H9 (cell line): ENCODE measurements around the gene LDHA. TPM values are rescaled to one million over a fixed set of nuclear protein-coding genes. Genes with fewer than 3 reads are reported as not detected.

ENCODE experiments used
- DNase-seq: peaks from one replicate; pipeline ENCODE4 v3.0.0-alpha.2; 2017
- H2AFZ ChIP-seq: one replicate; pipeline ENCODE4 v1.6.1; 2013; ENCODE audit warnings: mild to moderate bottlenecking, low read length, control low read depth, moderate library complexity
- H2AK5ac ChIP-seq: 2 replicates; pipeline ENCODE4 v1.6.1; 2013; ENCODE audit warnings: low read length, control low read depth, mixed read lengths; ENCODE audit not compliant: insufficient read length
- H2BK120ac ChIP-seq: one replicate; pipeline ENCODE4 v1.6.1; 2013; ENCODE audit warnings: low read depth, mild to moderate bottlenecking, low read length, control low read depth, inconsistent platforms; ENCODE audit not compliant: poor library complexity, severe bottlenecking
- H2BK12ac ChIP-seq: 2 replicates; pipeline ENCODE4 v1.6.1; 2013; ENCODE audit warnings: low read length, control low read depth, mixed read lengths, low read depth; ENCODE audit not compliant: insufficient read length
- H2BK15ac ChIP-seq: 2 replicates; pipeline ENCODE4 v1.6.1; 2013; ENCODE audit warnings: low read depth, low read length, control low read depth
- H2BK20ac ChIP-seq: one replicate; pipeline ENCODE4 v1.6.1; 2013; ENCODE audit warnings: low read depth, mild to moderate bottlenecking, low read length, control low read depth, inconsistent platforms; ENCODE audit not compliant: poor library complexity, severe bottlenecking
- H2BK5ac ChIP-seq: 2 replicates; pipeline ENCODE4 v1.6.1; 2013; ENCODE audit warnings: low read length, control low read depth, mixed read lengths; ENCODE audit not compliant: insufficient read length
- H3K14ac ChIP-seq: 2 replicates; pipeline ENCODE4 v1.6.1; 2013; ENCODE audit warnings: low read length, control low read depth; ENCODE audit not compliant: insufficient read depth
- H3K18ac ChIP-seq: 2 replicates; pipeline ENCODE4 v1.6.1; 2013; ENCODE audit warnings: low read depth, mild to moderate bottlenecking, mixed read lengths, low read length, control low read depth; ENCODE audit not compliant: insufficient read length
- H3K23ac ChIP-seq: 2 replicates; pipeline ENCODE4 v1.6.1; 2013; ENCODE audit warnings: low read length, control low read depth, mixed read lengths, low read depth; ENCODE audit not compliant: insufficient read length
- H3K23me2 ChIP-seq: 2 replicates; pipeline ENCODE4 v1.6.1; 2013; ENCODE audit warnings: low read depth, mild to moderate bottlenecking, mixed read lengths, low read length, control low read depth; ENCODE audit not compliant: insufficient read length, poor library complexity, severe bottlenecking
- H3K27ac ChIP-seq: 2 replicates; pipeline ENCODE4 v1.5.1; 2013; ENCODE audit warnings: low read length, control low read depth, mixed read lengths, low read depth; ENCODE audit not compliant: insufficient read length
- H3K27me3 ChIP-seq: 2 replicates; pipeline ENCODE4 v1.6.1; 2013; ENCODE audit warnings: low read length, control low read depth, inconsistent platforms; ENCODE audit not compliant: insufficient read depth
- H3K4ac ChIP-seq: 2 replicates; pipeline ENCODE4 v1.6.1; 2013; ENCODE audit warnings: low read depth, mild to moderate bottlenecking, control low read depth, inconsistent platforms, low read length, moderate library complexity
- H3K4me1 ChIP-seq: 2 replicates; pipeline ENCODE4 v1.6.1; 2013; ENCODE audit warnings: low read length, control low read depth, inconsistent platforms; ENCODE audit not compliant: insufficient read depth
- H3K4me2 ChIP-seq: 2 replicates; pipeline ENCODE4 v1.6.1; 2013; ENCODE audit warnings: low read length, control low read depth, mixed read lengths; ENCODE audit not compliant: insufficient read length, insufficient read depth
- H3K56ac ChIP-seq: 2 replicates; pipeline ENCODE4 v1.6.1; 2013; ENCODE audit warnings: low read depth, mild to moderate bottlenecking, mixed read lengths, low read length, control low read depth; ENCODE audit not compliant: insufficient read length
- H3K79me1 ChIP-seq: 2 replicates; pipeline ENCODE4 v1.6.1; 2013; ENCODE audit warnings: low read depth, mild to moderate bottlenecking, moderate library complexity, low read length, control low read depth, inconsistent platforms; ENCODE audit not compliant: insufficient read depth, poor library complexity, severe bottlenecking
- H3K79me2 ChIP-seq: 2 replicates; pipeline ENCODE4 v1.6.1; 2013; ENCODE audit warnings: low read length, control low read depth, inconsistent platforms; ENCODE audit not compliant: insufficient read depth
- H3K9ac ChIP-seq: 2 replicates; pipeline ENCODE4 v1.6.1; 2013; ENCODE audit warnings: low read length, control low read depth, mixed read lengths; ENCODE audit not compliant: insufficient read length; ENCODE audit errors: extremely low read depth
- H3K9me3 ChIP-seq: one replicate; pipeline ENCODE4 v1.6.1; 2013; ENCODE audit warnings: low read depth, low read length, inconsistent platforms; ENCODE audit not compliant: control insufficient read depth
- H3T11ph ChIP-seq: one replicate; pipeline ENCODE4 v1.6.1; 2013; ENCODE audit warnings: mild to moderate bottlenecking, low read length, control low read depth, inconsistent platforms
- H4K20me1 ChIP-seq: one replicate; pipeline ENCODE4 v1.6.1; 2013; ENCODE audit not compliant: control insufficient read depth, insufficient read length, insufficient read depth
- H4K5ac ChIP-seq: 2 replicates; pipeline ENCODE4 v1.6.1; 2013; ENCODE audit warnings: low read depth, mild to moderate bottlenecking, mixed read lengths, low read length, control low read depth; ENCODE audit not compliant: insufficient read length
- H4K8ac ChIP-seq: replicated peaks from 2 replicates; pipeline ENCODE4 v1.6.1; 2013; ENCODE audit warnings: low read length, control low read depth, mixed read lengths, low read depth; ENCODE audit not compliant: insufficient read length
- H4K91ac ChIP-seq: 2 replicates; pipeline ENCODE4 v1.6.1; 2013; ENCODE audit warnings: low read depth, mild to moderate bottlenecking, moderate library complexity, mixed read lengths, low read length, control low read depth; ENCODE audit not compliant: insufficient read length
- H3K27ac Mint-ChIP-seq, 3 experiments: 2 replicates in 2 of 3; 3 replicates in 1 of 3; pipeline ENCODE4 v1.8.0; 2020 to 2021; ENCODE audit warnings: mixed read lengths in 3 of 3, mild to moderate bottlenecking in 1 of 3, moderate library complexity in 1 of 3
- H3K27me3 Mint-ChIP-seq: 2 replicates; pipeline ENCODE4 v1.8.0; 2021; ENCODE audit warnings: low read depth, mild to moderate bottlenecking, moderate library complexity, mixed read lengths
- H3K36me3 Mint-ChIP-seq, 3 experiments: 2 replicates in 2 of 3; 3 replicates in 1 of 3; pipeline ENCODE4 v1.8.0; 2020 to 2021; ENCODE audit warnings: low read depth in 3 of 3, mixed read lengths in 3 of 3; ENCODE audit not compliant: insufficient read depth in 1 of 3
- H3K4me1 Mint-ChIP-seq, 2 experiments: 2 replicates each; pipeline ENCODE4 v1.8.0; 2020; ENCODE audit warnings: mixed read lengths in 2 of 2
- H3K4me3 Mint-ChIP-seq, 2 experiments: 2 replicates in 1 of 2; 3 replicates in 1 of 2; pipeline ENCODE4 v1.8.0; 2020 to 2021; ENCODE audit warnings: mild to moderate bottlenecking in 2 of 2, mixed read lengths in 2 of 2, moderate library complexity in 1 of 2
- H3K9me3 Mint-ChIP-seq, 2 experiments: 2 replicates in 1 of 2; 3 replicates in 1 of 2; pipeline ENCODE4 v1.8.0; 2020; ENCODE audit warnings: mild to moderate bottlenecking in 2 of 2, mixed read lengths in 2 of 2, moderate library complexity in 1 of 2
- WGBS: extraction: QIAGEN DNeasy Blood & Tissue Kit; methylation state at CpG from one replicate; pipeline ENCODE4 v1.1.7; 2013; ENCODE audit warnings: missing lambda C conversion rate, low lambda C conversion rate, mixed read lengths; ENCODE audit not compliant: insufficient read length; ENCODE audit errors: extremely low coverage; 5-methylcytosine and 5-hydroxymethylcytosine counted together
- total RNA-seq: library from RNA; stranded (reverse); gene quantifications from 2 replicates; pipeline ENCODE4 v1.2.1, GENCODE V29; 2021
- TF ChIP-seq, protein P1 (sequence below): fragments of 200-600 bp; sonication (generic); conservative IDR thresholded peaks from 3 replicates; pipeline ENCODE4 v1.8.0; 2021; ENCODE audit warnings: antibody characterized with exemption, mild to moderate bottlenecking

LDHA gene
- total RNA-seq, 1 experiment from 2014 or later = 720 TPM

- Histone ChIP-seq H3K79me1 (no peaks in the 10 kb centered on the region), H3K79me2 (peaks cover 3% of the 10 kb centered on the region; the same call in 1 of the 2 replicates), H4K5ac (no peak overlapping the region), H3K27ac (no peak overlapping the region), H3T11ph (no peak overlapping the region), H3K9me3 (no peaks in the 10 kb centered on the region), H4K20me1 (no peaks in the 10 kb centered on the region), H3K23ac (no peak overlapping the region), H3K4me1 (0 out of 2 replicates have a peak, but pooled peaks cover 4% of the 10 kb centered on the region), H3K4ac (no peak overlapping the region), H2BK5ac (no peak overlapping the region), H2BK120ac (no peak overlapping the region), H3K4me2 (no peak overlapping the region), H3K27me3 (peaks cover 2% of the 10 kb centered on the region; the same call in 1 of the 2 replicates), H2BK12ac (no peak overlapping the region), H2AK5ac (no peak overlapping the region), H3K18ac (no peak overlapping the region), H2AFZ (no peak overlapping the region), H2BK20ac (no peak overlapping the region), H3K56ac (no peak overlapping the region), H3K23me2 (peaks cover 11% of the 10 kb centered on the region), H3K9ac (no peak overlapping the region), H2BK15ac (no peak overlapping the region), H3K14ac (no peak overlapping the region), H4K91ac (no peak overlapping the region), H4K8ac (no peak overlapping the region)
- H3K36me3 Mint-ChIP-seq = 0 out of 7 replicates have a peak, but pooled peaks cover 0 to 1% (median 1%) of the 10 kb centered on the region in 3 experiments
- TF ChIP-seq, protein P1, sequence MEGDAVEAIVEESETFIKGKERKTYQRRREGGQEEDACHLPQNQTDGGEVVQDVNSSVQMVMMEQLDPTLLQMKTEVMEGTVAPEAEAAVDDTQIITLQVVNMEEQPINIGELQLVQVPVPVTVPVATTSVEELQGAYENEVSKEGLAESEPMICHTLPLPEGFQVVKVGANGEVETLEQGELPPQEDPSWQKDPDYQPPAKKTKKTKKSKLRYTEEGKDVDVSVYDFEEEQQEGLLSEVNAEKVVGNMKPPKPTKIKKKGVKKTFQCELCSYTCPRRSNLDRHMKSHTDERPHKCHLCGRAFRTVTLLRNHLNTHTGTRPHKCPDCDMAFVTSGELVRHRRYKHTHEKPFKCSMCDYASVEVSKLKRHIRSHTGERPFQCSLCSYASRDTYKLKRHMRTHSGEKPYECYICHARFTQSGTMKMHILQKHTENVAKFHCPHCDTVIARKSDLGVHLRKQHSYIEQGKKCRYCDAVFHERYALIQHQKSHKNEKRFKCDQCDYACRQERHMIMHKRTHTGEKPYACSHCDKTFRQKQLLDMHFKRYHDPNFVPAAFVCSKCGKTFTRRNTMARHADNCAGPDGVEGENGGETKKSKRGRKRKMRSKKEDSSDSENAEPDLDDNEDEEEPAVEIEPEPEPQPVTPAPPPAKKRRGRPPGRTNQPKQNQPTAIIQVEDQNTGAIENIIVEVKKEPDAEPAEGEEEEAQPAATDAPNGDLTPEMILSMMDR = no peak
- WGBS = no CpG with 5 or more reads among the region's 3 CpGs
- no peak overlapping the region for H3K27ac Mint-ChIP-seq
- no peak overlapping the region for H3K4me3 Mint-ChIP-seq
- no peaks in the 10 kb centered on the region for H3K9me3 Mint-ChIP-seq
- DNase-seq = no peak
- H3K4me1 Mint-ChIP-seq = peaks cover 0 to 8% of the 10 kb centered on the region in 2 experiments; a peak in 1 of 4 replicates
- peaks cover 6% of the 10 kb centered on the region for H3K27me3 Mint-ChIP-seq
Observed at GRCh38 chr11:18390088-18390487, 4.3 kb upstream of the LDHA start.
